Kasumi-1 (cell line): ENCODE measurements around the gene CCNL2.
A peak's percentile ranks its signal among the peaks of the same experiment; 100 is the strongest.

Source experiments
- DNase-seq, 2 experiments: peaks; one replicate each; lab custom pipeline; 2025; lab: John Stamatoyannopoulos, UW

CCNL2 gene

GRCh38 chr1:1356166-1356795, 42.9 kb downstream of the CCNL2 start:
- DNase-seq = no peak

- no peak for DNase-seq
These were observed 43.7 kb downstream of the CCNL2 start for GRCh38 chr1:1355416-1355815.

GRCh38 chr1:1354271-1355247, 44.6 kb downstream of the CCNL2 start:
- DNase-seq = no peak

GRCh38 chr1:1353389-1354151, 45.6 kb downstream of the CCNL2 start:
- DNase-seq = no peak

DNA sequence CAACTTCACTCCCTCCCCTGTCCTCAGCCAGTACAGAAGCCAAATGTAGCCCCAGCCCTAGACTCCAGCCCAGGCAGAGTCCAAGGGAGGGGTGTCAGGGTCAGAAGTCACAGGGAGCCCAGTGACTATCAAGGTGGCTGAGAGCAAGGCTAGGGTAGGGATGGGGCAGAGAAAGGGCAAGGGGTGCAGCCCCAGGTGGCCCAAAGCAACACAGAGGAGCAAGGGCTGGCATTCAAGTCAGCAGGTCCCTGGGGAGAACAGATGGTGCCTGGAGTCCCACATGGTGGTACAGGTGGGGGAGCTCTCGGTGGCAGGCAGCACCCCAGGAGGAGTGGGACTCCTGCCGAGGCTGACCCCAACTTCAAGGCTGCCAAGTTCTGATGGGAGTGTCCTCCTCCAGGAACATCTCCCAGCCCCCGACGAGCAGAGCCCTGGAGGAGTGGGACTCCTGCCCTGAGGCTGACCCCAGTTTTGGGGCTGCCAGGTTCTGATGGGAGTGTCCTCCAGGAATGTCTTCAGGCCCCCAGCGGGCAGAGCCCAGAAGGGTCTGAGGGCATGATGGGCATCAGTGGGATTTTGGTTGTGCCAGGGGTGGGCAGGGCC, 46.2 kb downstream of the CCNL2 start:
- DNase-seq = no peak

DNA sequence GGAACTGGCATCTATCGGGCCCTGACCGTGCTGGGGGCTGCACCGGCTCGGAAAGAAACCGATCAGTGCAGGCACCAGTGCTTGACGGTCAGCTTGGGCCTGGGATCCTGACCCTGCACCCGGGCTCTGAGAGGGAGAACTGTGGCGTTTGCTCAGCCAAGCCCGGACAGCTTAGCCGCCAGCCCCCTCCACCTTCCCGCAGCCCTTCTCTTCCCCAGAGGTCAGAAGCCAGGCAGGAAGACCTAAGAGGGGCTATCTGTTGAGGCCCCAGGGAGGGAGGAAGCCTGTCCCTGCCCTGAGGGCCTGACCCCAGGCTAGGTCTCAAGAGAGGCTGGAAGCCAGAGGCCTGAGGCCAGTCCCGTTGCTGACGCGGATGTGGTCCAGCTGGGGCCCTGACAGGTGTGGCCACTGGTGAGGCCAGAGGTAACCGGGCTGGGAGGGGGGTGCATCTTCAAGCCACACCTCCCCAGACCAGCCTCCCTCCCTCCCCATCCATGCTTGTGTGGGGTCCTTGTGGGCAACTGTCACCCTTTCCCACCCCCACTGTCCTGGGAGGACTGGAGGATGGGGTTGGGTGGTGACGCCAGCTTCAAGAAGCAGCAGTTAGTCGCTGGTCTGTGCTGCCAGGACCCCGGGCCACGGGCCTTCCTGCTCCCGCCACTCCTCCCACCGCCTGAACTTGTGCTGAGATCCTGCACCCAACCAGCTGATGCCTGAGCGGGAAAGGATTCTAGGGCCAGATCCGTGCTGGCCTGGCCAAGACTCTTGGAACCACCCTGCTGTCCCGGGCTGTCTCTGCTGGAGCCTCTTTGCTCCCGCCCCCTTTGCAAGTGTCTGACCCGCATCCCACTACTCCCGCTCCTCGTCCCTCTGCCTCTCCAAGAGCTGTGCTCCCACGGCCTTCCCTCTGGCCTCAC, 47.4 kb downstream of the CCNL2 start:
- DNase-seq = no peak

- DNase-seq = peak; percentile 22 to 46
These were observed 49.7 kb downstream of the CCNL2 start, which contains the start of gene DVL1 for GRCh38 chr1:1349256-1350012. Gene DVL1, minus strand, starts transcription at chr1:1349418. Its CDS starts 353 bp downstream, at chr1:1349065.

GRCh38 chr1:1348420-1349255, 50.5 kb downstream of the CCNL2 start:
- DNase-seq = no peak

DNA sequence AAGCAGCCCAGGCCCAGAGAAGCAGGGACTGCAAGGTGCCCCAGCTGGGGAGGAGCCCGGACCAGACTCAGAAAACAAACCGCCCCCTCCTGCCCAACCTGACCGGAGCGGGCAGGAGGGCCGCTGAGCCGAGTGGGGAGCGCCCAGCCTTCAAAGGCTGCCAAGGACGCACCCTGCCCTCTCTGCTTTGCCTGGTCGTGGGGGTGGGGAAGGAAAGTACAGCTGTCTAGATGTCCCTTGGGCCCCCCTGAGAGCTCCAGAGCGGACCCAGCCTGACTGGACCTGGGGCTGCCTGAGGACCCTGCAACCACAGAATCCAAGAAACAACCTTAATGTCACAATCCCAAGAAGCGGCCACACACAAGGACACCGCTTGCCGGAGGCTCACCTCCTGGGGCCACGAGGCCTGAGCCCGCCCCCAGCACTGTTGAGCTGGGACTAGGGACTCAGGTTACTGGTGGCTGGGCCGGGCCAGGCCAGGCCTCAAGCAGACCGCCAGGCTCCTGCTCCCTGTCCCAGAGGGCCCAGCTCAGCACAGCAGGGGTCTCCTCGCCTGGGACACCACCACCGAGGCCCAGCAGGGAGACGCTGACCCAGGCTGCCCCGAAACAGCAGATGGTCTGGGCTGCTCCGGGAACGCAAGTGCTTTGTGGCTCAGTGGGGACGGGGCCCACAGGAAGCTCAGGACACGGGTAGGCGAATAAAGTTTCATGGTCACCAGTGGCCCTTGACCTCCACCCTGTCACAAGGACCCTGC, 51.3 kb downstream of the CCNL2 start:
- DNase-seq = no peak

GRCh38 chr1:1347026-1347595, 52.0 kb downstream of the CCNL2 start:
- DNase-seq = no peak

DNA sequence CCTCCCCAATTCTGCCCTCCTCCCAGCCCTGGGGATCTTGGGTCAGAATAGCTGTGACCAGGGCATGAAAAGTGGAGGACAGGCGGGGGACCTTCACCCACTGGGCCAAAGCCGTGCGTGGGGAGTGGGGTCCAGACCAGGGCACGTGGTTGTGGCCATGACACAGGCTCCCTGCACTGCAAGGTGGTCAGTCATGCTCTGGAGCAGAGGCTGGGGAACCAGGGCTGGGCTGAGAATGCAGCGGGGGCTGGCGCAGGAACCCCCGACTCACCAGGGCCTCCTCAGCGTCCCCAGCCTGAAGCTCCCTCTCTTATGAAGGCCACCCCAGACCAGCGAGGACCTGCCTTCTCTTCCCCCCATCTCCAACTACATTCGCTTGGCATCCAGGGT, 52.6 kb downstream of the CCNL2 start:
- no peak for DNase-seq

DNA sequence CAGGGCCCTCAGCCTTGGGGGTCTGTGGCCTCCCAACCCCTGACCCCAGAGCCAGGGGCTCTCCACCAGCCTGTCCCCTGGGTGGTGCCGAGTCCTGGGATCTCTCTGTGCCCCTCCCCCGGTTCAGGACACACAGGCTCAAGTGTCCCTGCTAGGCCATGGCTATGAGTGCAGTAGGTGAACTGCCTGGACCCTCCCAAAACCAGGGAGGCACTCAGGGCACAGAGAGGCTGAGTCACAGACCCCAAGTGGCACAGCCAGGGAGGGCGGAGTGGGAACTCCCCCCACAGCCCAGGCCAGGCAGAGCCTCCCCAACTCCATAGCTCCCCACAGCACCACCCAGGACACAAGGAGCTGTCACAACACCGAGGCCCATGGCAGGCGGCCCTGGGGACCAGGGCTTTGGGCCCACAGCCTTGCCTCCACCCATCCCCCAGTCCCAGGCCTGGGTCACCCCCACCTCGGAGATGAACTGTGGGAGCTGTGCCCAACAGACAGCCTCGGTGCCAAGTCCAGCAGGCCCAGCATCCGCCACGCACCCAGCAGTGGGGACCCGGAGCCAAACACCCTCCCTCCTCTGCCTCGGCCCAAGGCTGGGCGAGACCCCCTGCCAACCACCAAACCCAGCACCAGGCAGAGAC, 53.2 kb downstream of the CCNL2 start:
- no peak for DNase-seq

DNA sequence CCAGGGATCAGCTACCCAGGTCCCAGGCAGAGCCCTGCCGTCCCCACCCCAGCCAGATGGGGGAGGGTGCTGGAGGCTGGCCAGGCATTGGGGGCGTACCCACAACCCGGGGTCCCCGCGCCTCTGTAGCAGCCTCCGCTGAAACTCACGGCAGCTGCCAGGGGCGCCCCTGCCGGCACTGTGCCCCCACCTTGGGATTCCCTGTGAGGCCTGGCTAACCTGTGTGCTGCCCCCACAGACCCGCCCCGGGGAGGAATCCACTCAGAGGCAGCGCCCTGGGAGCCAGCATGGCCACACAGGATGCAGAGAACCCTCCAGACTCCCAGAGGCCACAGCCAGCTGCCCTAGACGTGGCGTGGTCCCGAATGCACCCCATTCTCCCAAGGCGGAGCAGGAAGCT, 53.8 kb downstream of the CCNL2 start:
- no peak for DNase-seq

DNA sequence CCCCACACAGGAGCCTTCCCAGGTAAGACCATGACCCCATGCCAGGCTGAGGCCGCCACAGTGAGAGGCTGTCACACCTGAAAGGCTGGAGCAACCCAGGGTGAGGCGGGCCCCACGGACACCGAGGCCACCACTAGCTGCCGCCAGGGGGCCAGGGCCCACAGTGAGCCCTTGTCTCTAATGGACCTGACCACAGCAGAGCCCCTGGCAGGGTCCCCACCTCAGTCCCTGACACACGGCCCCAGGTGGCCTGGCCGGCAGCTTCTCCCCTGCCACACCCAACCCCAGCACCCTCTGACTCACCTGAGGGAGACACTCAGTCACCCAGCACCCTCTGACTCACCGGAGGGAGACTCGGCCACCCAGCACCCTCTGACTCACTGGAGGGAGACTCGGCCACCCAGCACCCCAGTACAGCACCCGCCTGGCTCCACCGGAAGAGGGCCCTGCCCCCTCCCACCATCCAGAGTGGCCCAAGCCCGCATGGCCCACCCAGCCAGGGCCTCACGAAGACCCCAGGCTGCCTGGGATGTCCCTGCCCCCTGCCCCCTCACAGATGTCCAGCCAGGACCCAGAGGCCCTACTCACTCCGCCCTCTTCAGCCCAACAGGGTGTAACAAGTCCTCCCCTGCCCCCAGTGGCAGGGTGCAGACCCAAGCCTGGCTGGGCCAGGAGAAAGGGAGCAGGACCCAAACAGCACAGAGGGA, 54.3 kb downstream of the CCNL2 start:
- no peak for DNase-seq

DNA sequence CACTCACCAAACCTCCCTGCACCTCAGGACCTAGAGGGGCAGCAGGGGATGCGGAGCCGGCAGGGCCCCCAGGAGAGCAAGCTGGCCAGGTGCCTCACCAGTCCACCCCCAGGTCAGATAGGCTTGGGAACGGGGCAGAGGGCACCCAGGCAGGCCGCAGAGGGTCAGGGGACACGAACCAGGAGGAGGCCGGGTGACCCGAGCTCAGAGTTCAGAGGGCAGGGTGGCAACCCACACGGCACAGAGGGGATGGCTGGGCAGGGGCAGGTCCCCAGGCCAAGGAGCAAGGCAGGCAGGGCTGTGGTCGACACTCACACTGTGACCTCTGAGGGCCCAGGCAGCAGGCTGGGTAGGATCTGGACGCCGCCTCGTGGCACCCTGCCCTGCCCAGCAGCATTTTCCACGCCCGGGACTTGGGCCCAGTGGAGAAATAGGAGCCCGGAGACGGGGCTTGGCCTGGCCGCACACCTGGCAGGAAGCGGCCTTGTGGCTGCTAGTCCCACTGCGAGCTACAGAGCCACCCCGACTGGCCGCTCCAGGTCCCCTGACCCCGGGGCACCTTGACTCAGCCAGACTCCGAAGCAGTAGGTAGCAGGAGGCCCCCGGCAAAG, 55.2 kb downstream of the CCNL2 start:
- DNase-seq = no peak

GRCh38 chr1:1342584-1343115, 56.5 kb downstream of the CCNL2 start:
- DNase-seq = no peak
